HL-60 (cell line): ENCODE measurements around the gene ASS1.

Experiments used
- CTCF ChIP-seq: IDR thresholded peaks from one replicate; pipeline ENCODE4 v1.5.1; 2011; ENCODE audit warnings: low read length, control low read depth, inconsistent platforms; ENCODE audit not compliant: insufficient read depth
- GABPA ChIP-seq: IDR thresholded peaks from 2 replicates; pipeline ENCODE4 v1.6.1; 2012; ENCODE audit warnings: low read depth
- TF ChIP-seq, protein P1 (sequence below): IDR thresholded peaks from 2 replicates; pipeline ENCODE4 v1.6.1; 2012; ENCODE audit warnings: low read depth; ENCODE audit not compliant: insufficient replicate concordance

GRCh38 chr9:130459941-130460669 is 15.3 kb downstream of the ASS1 start:
- TF ChIP-seq GABPA = no peak
- no peak for TF ChIP-seq CTCF
- TF ChIP-seq, protein P1, sequence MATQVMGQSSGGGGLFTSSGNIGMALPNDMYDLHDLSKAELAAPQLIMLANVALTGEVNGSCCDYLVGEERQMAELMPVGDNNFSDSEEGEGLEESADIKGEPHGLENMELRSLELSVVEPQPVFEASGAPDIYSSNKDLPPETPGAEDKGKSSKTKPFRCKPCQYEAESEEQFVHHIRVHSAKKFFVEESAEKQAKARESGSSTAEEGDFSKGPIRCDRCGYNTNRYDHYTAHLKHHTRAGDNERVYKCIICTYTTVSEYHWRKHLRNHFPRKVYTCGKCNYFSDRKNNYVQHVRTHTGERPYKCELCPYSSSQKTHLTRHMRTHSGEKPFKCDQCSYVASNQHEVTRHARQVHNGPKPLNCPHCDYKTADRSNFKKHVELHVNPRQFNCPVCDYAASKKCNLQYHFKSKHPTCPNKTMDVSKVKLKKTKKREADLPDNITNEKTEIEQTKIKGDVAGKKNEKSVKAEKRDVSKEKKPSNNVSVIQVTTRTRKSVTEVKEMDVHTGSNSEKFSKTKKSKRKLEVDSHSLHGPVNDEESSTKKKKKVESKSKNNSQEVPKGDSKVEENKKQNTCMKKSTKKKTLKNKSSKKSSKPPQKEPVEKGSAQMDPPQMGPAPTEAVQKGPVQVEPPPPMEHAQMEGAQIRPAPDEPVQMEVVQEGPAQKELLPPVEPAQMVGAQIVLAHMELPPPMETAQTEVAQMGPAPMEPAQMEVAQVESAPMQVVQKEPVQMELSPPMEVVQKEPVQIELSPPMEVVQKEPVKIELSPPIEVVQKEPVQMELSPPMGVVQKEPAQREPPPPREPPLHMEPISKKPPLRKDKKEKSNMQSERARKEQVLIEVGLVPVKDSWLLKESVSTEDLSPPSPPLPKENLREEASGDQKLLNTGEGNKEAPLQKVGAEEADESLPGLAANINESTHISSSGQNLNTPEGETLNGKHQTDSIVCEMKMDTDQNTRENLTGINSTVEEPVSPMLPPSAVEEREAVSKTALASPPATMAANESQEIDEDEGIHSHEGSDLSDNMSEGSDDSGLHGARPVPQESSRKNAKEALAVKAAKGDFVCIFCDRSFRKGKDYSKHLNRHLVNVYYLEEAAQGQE = no peak
